ENCODE measurements around the gene KCNQ2.

The KCNQ2 gene

GRCh38 chr20:63362436-63363009, 109.9 kb downstream of the KCNQ2 start:
- no peak for DNase-seq (ENCODE audit: low read depth, low spot score)
- peaks cover 22% of the 10 kb centered on the region for H3K27me3 ChIP-seq (ENCODE audit: insufficient read depth, insufficient read length)

GRCh38 chr20:63361519-63362435, 110.7 kb downstream of the KCNQ2 start:
- TF ChIP-seq SUZ12 (IDR thresholded peaks at IDR 0.05; ENCODE audit: extremely low read depth, insufficient read depth, insufficient read length) = no peak
- no peak for TF ChIP-seq ZNF274 (IDR thresholded peaks at IDR 0.05; ENCODE audit: low read depth, low read length)
- TF ChIP-seq YY1 (IDR thresholded peaks at IDR 0.05; ENCODE audit: insufficient read depth, insufficient read length) = no peak
- H3K27me3 ChIP-seq (ENCODE audit: insufficient read depth, insufficient read length) = peaks cover 22% of the 10 kb centered on the region
- H3K9ac ChIP-seq (ENCODE audit: insufficient read length, low read depth) = no peak overlapping the region
- peaks cover 17% of the 10 kb centered on the region for H3K4me1 ChIP-seq (ENCODE audit: insufficient read depth, insufficient read length)
- no peaks in the 10 kb centered on the region for H3K36me3 ChIP-seq (ENCODE audit: insufficient read depth, insufficient read length, low read length)
- no peak overlapping the region for H3K4me3 ChIP-seq (ENCODE audit: insufficient read length, low read depth)
- no peaks in the 10 kb centered on the region for H3K9me3 ChIP-seq (ENCODE audit: insufficient read depth, low read length)
- no peak for DNase-seq (ENCODE audit: low read depth, low spot score)

More at GRCh38 chr20:63362436-63363009, 109.9 kb downstream of the KCNQ2 start:
- H3K9me3 ChIP-seq (ENCODE audit: insufficient read depth, low read length) = no peaks in the 10 kb centered on the region
- H3K9ac ChIP-seq (ENCODE audit: insufficient read length, low read depth) = no peak overlapping the region
- H3K4me3 ChIP-seq (ENCODE audit: insufficient read length, low read depth) = no peak overlapping the region
- no peaks in the 10 kb centered on the region for H3K36me3 ChIP-seq (ENCODE audit: insufficient read depth, insufficient read length, low read length)
- no peak for TF ChIP-seq YY1 (IDR thresholded peaks at IDR 0.05; ENCODE audit: insufficient read depth, insufficient read length)
- TF ChIP-seq SUZ12 (IDR thresholded peaks at IDR 0.05; ENCODE audit: extremely low read depth, insufficient read depth, insufficient read length) = no peak
- no peak for TF ChIP-seq ZNF274 (IDR thresholded peaks at IDR 0.05; ENCODE audit: low read depth, low read length)
- H3K4me1 ChIP-seq (ENCODE audit: insufficient read depth, insufficient read length) = peaks cover 19% of the 10 kb centered on the region

GRCh38 chr20:63360850-63361518, 111.5 kb downstream of the KCNQ2 start, which contains the start of gene CHRNA4:
Gene CHRNA4 (minus strand): TSS chr20:63361349. CDS start chr20:63361165, 184 bp downstream.
- H3K9ac ChIP-seq (ENCODE audit: insufficient read length, low read depth) = peak within 1 kb of the TSS; percentile 77
- peaks cover 22% of the 10 kb centered on the region for H3K27me3 ChIP-seq (ENCODE audit: insufficient read depth, insufficient read length)
- TF ChIP-seq SUZ12 (IDR thresholded peaks at IDR 0.05; ENCODE audit: extremely low read depth, insufficient read depth, insufficient read length) = no peak
- TF ChIP-seq YY1 (IDR thresholded peaks at IDR 0.05; ENCODE audit: insufficient read depth, insufficient read length) = no peak
- TF ChIP-seq ZNF274 (IDR thresholded peaks at IDR 0.05; ENCODE audit: low read depth, low read length) = no peak
- no peaks in the 10 kb centered on the region for H3K36me3 ChIP-seq (ENCODE audit: insufficient read depth, insufficient read length, low read length)
- H3K4me3 ChIP-seq (ENCODE audit: insufficient read length, low read depth) = peak within 1 kb of the TSS; percentile 43
- H3K4me1 ChIP-seq (ENCODE audit: insufficient read depth, insufficient read length) = peaks cover 17% of the 10 kb centered on the region
- H3K9me3 ChIP-seq (ENCODE audit: insufficient read depth, low read length) = no peaks in the 10 kb centered on the region
- DNase-seq (ENCODE audit: low read depth, low spot score) = no peak

- Histone ChIP-seq H3K36me3 (ENCODE audit: insufficient read depth, insufficient read length, low read length) (no peaks in the 10 kb centered on the region), H3K27me3 (ENCODE audit: insufficient read depth, insufficient read length) (peaks cover 22% of the 10 kb centered on the region), H3K4me3 (ENCODE audit: insufficient read length, low read depth) (peak overlapping the region; percentile 43), H3K9me3 (ENCODE audit: insufficient read depth, low read length) (no peaks in the 10 kb centered on the region), H3K4me1 (ENCODE audit: insufficient read depth, insufficient read length) (peaks cover 17% of the 10 kb centered on the region), H3K9ac (ENCODE audit: insufficient read length, low read depth) (peak overlapping the region; percentile 77)
- DNase-seq (ENCODE audit: low read depth, low spot score) = no peak
- TF ChIP-seq ZNF274 (IDR thresholded peaks at IDR 0.05; ENCODE audit: low read depth, low read length) (no peak), SUZ12 (IDR thresholded peaks at IDR 0.05; ENCODE audit: extremely low read depth, insufficient read depth, insufficient read length) (no peak), YY1 (IDR thresholded peaks at IDR 0.05; ENCODE audit: insufficient read depth, insufficient read length) (no peak)
These were observed 112.3 kb downstream of the KCNQ2 start for GRCh38 chr20:63359937-63360849.

GRCh38 chr20:63359164-63359934, 113.1 kb downstream of the KCNQ2 start:
- no peak for TF ChIP-seq SUZ12 (IDR thresholded peaks at IDR 0.05; ENCODE audit: extremely low read depth, insufficient read depth, insufficient read length)
- no peak for TF ChIP-seq ZNF274 (IDR thresholded peaks at IDR 0.05; ENCODE audit: low read depth, low read length)
- no peak for TF ChIP-seq YY1 (IDR thresholded peaks at IDR 0.05; ENCODE audit: insufficient read depth, insufficient read length)
- no peak overlapping the region for H3K4me3 ChIP-seq (ENCODE audit: insufficient read length, low read depth)
- H3K9me3 ChIP-seq (ENCODE audit: insufficient read depth, low read length) = no peaks in the 10 kb centered on the region
- H3K27me3 ChIP-seq (ENCODE audit: insufficient read depth, insufficient read length) = peaks cover 22% of the 10 kb centered on the region
- no peaks in the 10 kb centered on the region for H3K36me3 ChIP-seq (ENCODE audit: insufficient read depth, insufficient read length, low read length)
- H3K9ac ChIP-seq (ENCODE audit: insufficient read length, low read depth) = no peak overlapping the region
- no peak for DNase-seq (ENCODE audit: low read depth, low spot score)
- H3K4me1 ChIP-seq (ENCODE audit: insufficient read depth, insufficient read length) = peaks cover 16% of the 10 kb centered on the region

Data from NT2/D1 (cell line).